Measurements from ENCODE around the gene RGS3.

DNA sequence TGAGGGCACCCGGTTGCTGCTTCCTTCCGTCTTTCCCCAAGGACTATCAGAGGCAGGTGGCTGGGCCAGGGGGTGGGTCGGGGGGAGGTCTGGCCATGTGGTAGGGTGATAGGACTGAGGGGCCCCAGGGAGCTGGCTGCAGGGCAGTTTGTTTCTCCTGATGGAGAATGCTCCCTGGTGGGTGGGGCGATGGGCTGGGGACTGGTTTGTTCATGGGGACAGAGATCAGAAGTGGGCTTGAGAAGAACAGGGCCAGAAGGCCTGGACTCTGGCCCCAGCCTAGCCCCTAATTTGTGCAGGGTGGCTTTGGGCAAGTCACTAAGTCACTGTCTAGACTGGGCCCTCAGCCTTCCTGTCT is 117.4 kb downstream of the RGS3 start:
- TF ChIP-seq, protein P1, sequence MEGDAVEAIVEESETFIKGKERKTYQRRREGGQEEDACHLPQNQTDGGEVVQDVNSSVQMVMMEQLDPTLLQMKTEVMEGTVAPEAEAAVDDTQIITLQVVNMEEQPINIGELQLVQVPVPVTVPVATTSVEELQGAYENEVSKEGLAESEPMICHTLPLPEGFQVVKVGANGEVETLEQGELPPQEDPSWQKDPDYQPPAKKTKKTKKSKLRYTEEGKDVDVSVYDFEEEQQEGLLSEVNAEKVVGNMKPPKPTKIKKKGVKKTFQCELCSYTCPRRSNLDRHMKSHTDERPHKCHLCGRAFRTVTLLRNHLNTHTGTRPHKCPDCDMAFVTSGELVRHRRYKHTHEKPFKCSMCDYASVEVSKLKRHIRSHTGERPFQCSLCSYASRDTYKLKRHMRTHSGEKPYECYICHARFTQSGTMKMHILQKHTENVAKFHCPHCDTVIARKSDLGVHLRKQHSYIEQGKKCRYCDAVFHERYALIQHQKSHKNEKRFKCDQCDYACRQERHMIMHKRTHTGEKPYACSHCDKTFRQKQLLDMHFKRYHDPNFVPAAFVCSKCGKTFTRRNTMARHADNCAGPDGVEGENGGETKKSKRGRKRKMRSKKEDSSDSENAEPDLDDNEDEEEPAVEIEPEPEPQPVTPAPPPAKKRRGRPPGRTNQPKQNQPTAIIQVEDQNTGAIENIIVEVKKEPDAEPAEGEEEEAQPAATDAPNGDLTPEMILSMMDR (IDR thresholded peaks at IDR 0.05; ENCODE audit: low read length) = no peak
- no peak for TF ChIP-seq EZH2 (IDR thresholded peaks at IDR 0.05; ENCODE audit: borderline replicate concordance, low read length)
